ENCODE results near the gene KLHL35.

KLHL35 gene

GRCh38 chr11:75453916-75454655 lies 21.1 kb upstream of the KLHL35 start:
- no peaks in the 10 kb centered on the region for H3K9me3 ChIP-seq (ENCODE audit: control insufficient read depth in 1 of 2, low read length in 2 of 2)
- no peak overlapping the region for H3K4me3 ChIP-seq (ENCODE audit: low read depth in 1 of 2, low read length in 2 of 2)
- H3K4me1 ChIP-seq (ENCODE audit: control insufficient read depth in 1 of 2, insufficient read depth in 2 of 2, low read length in 2 of 2) = no peaks in the 10 kb centered on the region
- no peaks in the 10 kb centered on the region for H3K27me3 ChIP-seq (ENCODE audit: control insufficient read depth in 1 of 2, insufficient read depth in 2 of 2, low read length in 2 of 2)
- no peak overlapping the region for H3K9ac ChIP-seq (ENCODE audit: low read depth in 1 of 2, low read length in 2 of 2)
- no peak overlapping the region for H3K27ac ChIP-seq (ENCODE audit: low read depth, low read length)
- H3K36me3 ChIP-seq (ENCODE audit: control insufficient read depth in 1 of 2, insufficient read depth in 2 of 2, low read length in 2 of 2) = no peaks in the 10 kb centered on the region

GRCh38 chr11:75450826-75451821 lies 18.1 kb upstream of the KLHL35 start:
- Histone ChIP-seq H3K4me1 (ENCODE audit: control insufficient read depth in 1 of 2, insufficient read depth in 2 of 2, low read length in 2 of 2) (no peaks in the 10 kb centered on the region), H3K27me3 (ENCODE audit: control insufficient read depth in 1 of 2, insufficient read depth in 2 of 2, low read length in 2 of 2) (no peaks in the 10 kb centered on the region), H3K36me3 (ENCODE audit: control insufficient read depth in 1 of 2, insufficient read depth in 2 of 2, low read length in 2 of 2) (no peaks in the 10 kb centered on the region), H3K4me3 (ENCODE audit: low read depth in 1 of 2, low read length in 2 of 2) (no peak overlapping the region), H3K9ac (ENCODE audit: low read depth in 1 of 2, low read length in 2 of 2) (no peak overlapping the region), H3K9me3 (ENCODE audit: control insufficient read depth in 1 of 2, low read length in 2 of 2) (no peaks in the 10 kb centered on the region), H3K27ac (ENCODE audit: low read depth, low read length) (no peak overlapping the region)

GRCh38 chr11:75450236-75450635 lies 17.2 kb upstream of the KLHL35 start:
- H3K9ac ChIP-seq (ENCODE audit: low read depth in 1 of 2, low read length in 2 of 2) = no peak overlapping the region
- H3K4me1 ChIP-seq (ENCODE audit: control insufficient read depth in 1 of 2, insufficient read depth in 2 of 2, low read length in 2 of 2) = no peaks in the 10 kb centered on the region
- H3K27me3 ChIP-seq (ENCODE audit: control insufficient read depth in 1 of 2, insufficient read depth in 2 of 2, low read length in 2 of 2) = no peaks in the 10 kb centered on the region
- no peaks in the 10 kb centered on the region for H3K9me3 ChIP-seq (ENCODE audit: control insufficient read depth in 1 of 2, low read length in 2 of 2)
- no peaks in the 10 kb centered on the region for H3K36me3 ChIP-seq (ENCODE audit: control insufficient read depth in 1 of 2, insufficient read depth in 2 of 2, low read length in 2 of 2)
- H3K27ac ChIP-seq (ENCODE audit: low read depth, low read length) = no peak overlapping the region
- H3K4me3 ChIP-seq (ENCODE audit: low read depth in 1 of 2, low read length in 2 of 2) = no peak overlapping the region

- no peak overlapping the region for H3K27ac ChIP-seq (ENCODE audit: low read depth, low read length)
- no peak overlapping the region for H3K9ac ChIP-seq (ENCODE audit: low read depth in 1 of 2, low read length in 2 of 2)
- no peaks in the 10 kb centered on the region for H3K36me3 ChIP-seq (ENCODE audit: control insufficient read depth in 1 of 2, insufficient read depth in 2 of 2, low read length in 2 of 2)
- H3K4me3 ChIP-seq (ENCODE audit: low read depth in 1 of 2, low read length in 2 of 2) = no peak overlapping the region
- H3K9me3 ChIP-seq (ENCODE audit: control insufficient read depth in 1 of 2, low read length in 2 of 2) = no peaks in the 10 kb centered on the region
- H3K27me3 ChIP-seq (ENCODE audit: control insufficient read depth in 1 of 2, insufficient read depth in 2 of 2, low read length in 2 of 2) = no peaks in the 10 kb centered on the region
- H3K4me1 ChIP-seq (ENCODE audit: control insufficient read depth in 1 of 2, insufficient read depth in 2 of 2, low read length in 2 of 2) = no peaks in the 10 kb centered on the region
These were observed 16.8 kb upstream of the KLHL35 start for GRCh38 chr11:75449776-75450175.

- no peaks in the 10 kb centered on the region for H3K36me3 ChIP-seq (ENCODE audit: control insufficient read depth in 1 of 2, insufficient read depth in 2 of 2, low read length in 2 of 2)
- no peaks in the 10 kb centered on the region for H3K4me1 ChIP-seq (ENCODE audit: control insufficient read depth in 1 of 2, insufficient read depth in 2 of 2, low read length in 2 of 2)
These were observed 16.3 kb upstream of the KLHL35 start for GRCh38 chr11:75449271-75449670.

GRCh38 chr11:75447415-75447814 lies 14.4 kb upstream of the KLHL35 start:
- no peaks in the 10 kb centered on the region for H3K4me1 ChIP-seq (ENCODE audit: control insufficient read depth in 1 of 2, insufficient read depth in 2 of 2, low read length in 2 of 2)
- H3K9me3 ChIP-seq (ENCODE audit: control insufficient read depth in 1 of 2, low read length in 2 of 2) = no peaks in the 10 kb centered on the region
- H3K36me3 ChIP-seq (ENCODE audit: control insufficient read depth in 1 of 2, insufficient read depth in 2 of 2, low read length in 2 of 2) = no peaks in the 10 kb centered on the region
- H3K4me3 ChIP-seq (ENCODE audit: low read depth in 1 of 2, low read length in 2 of 2) = no peak overlapping the region
- H3K9ac ChIP-seq (ENCODE audit: low read depth in 1 of 2, low read length in 2 of 2) = no peak overlapping the region
- H3K27ac ChIP-seq (ENCODE audit: low read depth, low read length) = no peak overlapping the region
- no peaks in the 10 kb centered on the region for H3K27me3 ChIP-seq (ENCODE audit: control insufficient read depth in 1 of 2, insufficient read depth in 2 of 2, low read length in 2 of 2)

More at GRCh38 chr11:75449271-75449670, 16.3 kb upstream of the KLHL35 start:
- Histone ChIP-seq H3K9ac (ENCODE audit: low read depth in 1 of 2, low read length in 2 of 2) (no peak overlapping the region), H3K27ac (ENCODE audit: low read depth, low read length) (no peak overlapping the region), H3K9me3 (ENCODE audit: control insufficient read depth in 1 of 2, low read length in 2 of 2) (no peaks in the 10 kb centered on the region), H3K27me3 (ENCODE audit: control insufficient read depth in 1 of 2, insufficient read depth in 2 of 2, low read length in 2 of 2) (no peaks in the 10 kb centered on the region), H3K4me3 (ENCODE audit: low read depth in 1 of 2, low read length in 2 of 2) (no peak overlapping the region)

GRCh38 chr11:75445315-75445953 lies 12.4 kb upstream of the KLHL35 start:
- Histone ChIP-seq H3K4me3 (ENCODE audit: low read depth in 1 of 2, low read length in 2 of 2) (no peak overlapping the region), H3K36me3 (ENCODE audit: control insufficient read depth in 1 of 2, insufficient read depth in 2 of 2, low read length in 2 of 2) (no peaks in the 10 kb centered on the region), H3K9ac (ENCODE audit: low read depth in 1 of 2, low read length in 2 of 2) (no peak overlapping the region), H3K4me1 (ENCODE audit: control insufficient read depth in 1 of 2, insufficient read depth in 2 of 2, low read length in 2 of 2) (no peaks in the 10 kb centered on the region), H3K27me3 (ENCODE audit: control insufficient read depth in 1 of 2, insufficient read depth in 2 of 2, low read length in 2 of 2) (no peaks in the 10 kb centered on the region), H3K9me3 (ENCODE audit: control insufficient read depth in 1 of 2, low read length in 2 of 2) (no peaks in the 10 kb centered on the region), H3K27ac (ENCODE audit: low read depth, low read length) (no peak overlapping the region)

GRCh38 chr11:75443043-75443442 lies 10.0 kb upstream of the KLHL35 start:
- no peaks in the 10 kb centered on the region for H3K4me1 ChIP-seq (ENCODE audit: control insufficient read depth in 1 of 2, insufficient read depth in 2 of 2, low read length in 2 of 2)
- no peak overlapping the region for H3K27ac ChIP-seq (ENCODE audit: low read depth, low read length)
- no peak overlapping the region for H3K4me3 ChIP-seq (ENCODE audit: low read depth in 1 of 2, low read length in 2 of 2)
- H3K36me3 ChIP-seq (ENCODE audit: control insufficient read depth in 1 of 2, insufficient read depth in 2 of 2, low read length in 2 of 2) = no peaks in the 10 kb centered on the region
- H3K27me3 ChIP-seq (ENCODE audit: control insufficient read depth in 1 of 2, insufficient read depth in 2 of 2, low read length in 2 of 2) = no peaks in the 10 kb centered on the region
- no peak overlapping the region for H3K9ac ChIP-seq (ENCODE audit: low read depth in 1 of 2, low read length in 2 of 2)
- H3K9me3 ChIP-seq (ENCODE audit: control insufficient read depth in 1 of 2, low read length in 2 of 2) = no peaks in the 10 kb centered on the region

GRCh38 chr11:75442161-75442885 lies 9.3 kb upstream of the KLHL35 start:
- H3K4me1 ChIP-seq (ENCODE audit: control insufficient read depth in 1 of 2, insufficient read depth in 2 of 2, low read length in 2 of 2) = no peaks in the 10 kb centered on the region
- H3K36me3 ChIP-seq (ENCODE audit: control insufficient read depth in 1 of 2, insufficient read depth in 2 of 2, low read length in 2 of 2) = no peaks in the 10 kb centered on the region
- H3K9ac ChIP-seq (ENCODE audit: low read depth in 1 of 2, low read length in 2 of 2) = no peak overlapping the region
- no peak overlapping the region for H3K27ac ChIP-seq (ENCODE audit: low read depth, low read length)
- no peaks in the 10 kb centered on the region for H3K9me3 ChIP-seq (ENCODE audit: control insufficient read depth in 1 of 2, low read length in 2 of 2)
- H3K4me3 ChIP-seq (ENCODE audit: low read depth in 1 of 2, low read length in 2 of 2) = no peak overlapping the region
- H3K27me3 ChIP-seq (ENCODE audit: control insufficient read depth in 1 of 2, insufficient read depth in 2 of 2, low read length in 2 of 2) = no peaks in the 10 kb centered on the region

Measured in duodenal mucosa (tissue), 2 donors.